ENCODE results near the gene PHACTR3. TPM values are rescaled to one million over a fixed set of nuclear protein-coding genes. Genes with fewer than 3 reads are reported as not detected.

PHACTR3 gene
- total RNA-seq, 1 donor from 2014 or later, result 8.7 TPM

DNA sequence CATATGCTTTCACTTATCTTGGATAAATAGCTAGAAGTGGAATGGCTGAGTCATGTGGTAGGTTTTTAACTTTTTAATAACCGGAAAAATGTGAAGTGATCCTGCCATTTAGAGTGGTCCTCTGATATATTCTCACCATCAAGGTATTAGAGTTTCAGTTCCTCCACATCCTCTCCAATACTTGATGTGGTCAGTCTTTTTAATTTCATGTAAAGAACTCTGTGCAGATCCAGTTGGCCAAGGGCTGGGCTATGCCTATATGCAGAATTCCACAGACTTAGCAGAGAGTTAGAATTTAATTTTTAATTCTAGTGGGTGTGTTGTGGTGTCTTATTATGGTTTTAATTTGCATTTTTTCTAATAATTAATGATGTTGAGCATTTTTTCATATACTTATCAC is 188.0 kb downstream of the PHACTR3 start:
- Mint-ChIP-seq H3K4me1 (ENCODE audit: unreplicated experiment) (no peaks in the 10 kb centered on the region), H3K9me3 (ENCODE audit: unreplicated experiment) (no peaks in the 10 kb centered on the region), H3K4me3 (ENCODE audit: unreplicated experiment) (no peak overlapping the region), H3K27ac (ENCODE audit: unreplicated experiment) (no peak overlapping the region), H3K27me3 (ENCODE audit: unreplicated experiment) (no peaks in the 10 kb centered on the region), H3K36me3 (ENCODE audit: low read depth, unreplicated experiment) (peaks cover 8% of the 10 kb centered on the region)
- TF ChIP-seq, protein P1, sequence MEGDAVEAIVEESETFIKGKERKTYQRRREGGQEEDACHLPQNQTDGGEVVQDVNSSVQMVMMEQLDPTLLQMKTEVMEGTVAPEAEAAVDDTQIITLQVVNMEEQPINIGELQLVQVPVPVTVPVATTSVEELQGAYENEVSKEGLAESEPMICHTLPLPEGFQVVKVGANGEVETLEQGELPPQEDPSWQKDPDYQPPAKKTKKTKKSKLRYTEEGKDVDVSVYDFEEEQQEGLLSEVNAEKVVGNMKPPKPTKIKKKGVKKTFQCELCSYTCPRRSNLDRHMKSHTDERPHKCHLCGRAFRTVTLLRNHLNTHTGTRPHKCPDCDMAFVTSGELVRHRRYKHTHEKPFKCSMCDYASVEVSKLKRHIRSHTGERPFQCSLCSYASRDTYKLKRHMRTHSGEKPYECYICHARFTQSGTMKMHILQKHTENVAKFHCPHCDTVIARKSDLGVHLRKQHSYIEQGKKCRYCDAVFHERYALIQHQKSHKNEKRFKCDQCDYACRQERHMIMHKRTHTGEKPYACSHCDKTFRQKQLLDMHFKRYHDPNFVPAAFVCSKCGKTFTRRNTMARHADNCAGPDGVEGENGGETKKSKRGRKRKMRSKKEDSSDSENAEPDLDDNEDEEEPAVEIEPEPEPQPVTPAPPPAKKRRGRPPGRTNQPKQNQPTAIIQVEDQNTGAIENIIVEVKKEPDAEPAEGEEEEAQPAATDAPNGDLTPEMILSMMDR (IDR thresholded peaks at IDR 0.05; ENCODE audit: unreplicated experiment), result no peak
- DNase-seq (ENCODE audit: low spot score), result no peak

DNA sequence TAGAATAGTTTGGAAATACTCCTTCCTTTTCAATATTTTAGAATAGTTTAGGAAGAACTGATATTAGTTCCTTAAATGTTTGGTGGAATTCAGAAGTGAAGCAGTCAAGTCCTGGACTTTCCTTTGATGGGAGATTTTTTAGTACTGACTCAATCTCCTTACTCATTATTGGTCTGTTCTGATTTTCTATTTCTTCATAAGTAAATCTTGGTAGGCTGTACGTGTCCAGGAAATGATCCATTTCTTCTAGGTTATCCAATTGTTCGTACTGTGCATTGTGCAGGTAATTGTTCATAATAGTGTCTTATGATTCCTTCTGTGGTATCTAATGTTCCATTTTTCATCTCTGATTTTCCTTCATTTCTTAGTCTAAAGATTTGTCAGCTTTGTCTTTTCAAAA is 190.2 kb downstream of the PHACTR3 start:
- Mint-ChIP-seq H3K4me1 (ENCODE audit: unreplicated experiment) (no peaks in the 10 kb centered on the region), H3K9me3 (ENCODE audit: unreplicated experiment) (no peaks in the 10 kb centered on the region), H3K36me3 (ENCODE audit: low read depth, unreplicated experiment) (peaks cover 4% of the 10 kb centered on the region), H3K27ac (ENCODE audit: unreplicated experiment) (no peak overlapping the region), H3K4me3 (ENCODE audit: unreplicated experiment) (no peak overlapping the region), H3K27me3 (ENCODE audit: unreplicated experiment) (no peaks in the 10 kb centered on the region)
- TF ChIP-seq, protein P1 (IDR thresholded peaks at IDR 0.05; ENCODE audit: unreplicated experiment), result no peak
- DNase-seq (ENCODE audit: low spot score), result no peak

DNA sequence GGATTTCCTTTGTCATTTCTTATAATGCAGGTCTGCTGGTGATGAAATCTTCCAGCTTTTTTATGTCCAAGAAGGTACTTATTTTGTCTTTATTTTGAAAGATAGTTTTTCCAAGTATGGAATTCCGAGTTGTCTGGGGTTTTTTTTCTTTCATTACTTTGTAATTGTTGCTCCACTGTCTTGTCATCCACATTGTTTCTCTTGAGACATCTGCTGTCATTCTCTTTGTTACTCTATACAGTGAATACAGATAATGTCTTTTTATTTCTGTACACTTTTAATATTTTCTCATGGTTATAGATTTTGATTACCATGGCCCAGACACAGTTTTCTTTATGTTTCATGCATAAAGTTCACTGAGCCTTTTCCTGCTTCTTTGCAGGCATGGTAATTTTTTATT is 196.0 kb downstream of the PHACTR3 start:
- Mint-ChIP-seq H3K36me3 (ENCODE audit: low read depth, unreplicated experiment) (peaks cover 4% of the 10 kb centered on the region), H3K4me3 (ENCODE audit: unreplicated experiment) (no peak overlapping the region), H3K9me3 (ENCODE audit: unreplicated experiment) (peaks cover 3% of the 10 kb centered on the region), H3K27me3 (ENCODE audit: unreplicated experiment) (peaks cover 2% of the 10 kb centered on the region), H3K4me1 (ENCODE audit: unreplicated experiment) (peaks cover 4% of the 10 kb centered on the region), H3K27ac (ENCODE audit: unreplicated experiment) (no peak overlapping the region)
- no peak for DNase-seq (ENCODE audit: low spot score)
- TF ChIP-seq, protein P1 (IDR thresholded peaks at IDR 0.05; ENCODE audit: unreplicated experiment), result no peak

DNA sequence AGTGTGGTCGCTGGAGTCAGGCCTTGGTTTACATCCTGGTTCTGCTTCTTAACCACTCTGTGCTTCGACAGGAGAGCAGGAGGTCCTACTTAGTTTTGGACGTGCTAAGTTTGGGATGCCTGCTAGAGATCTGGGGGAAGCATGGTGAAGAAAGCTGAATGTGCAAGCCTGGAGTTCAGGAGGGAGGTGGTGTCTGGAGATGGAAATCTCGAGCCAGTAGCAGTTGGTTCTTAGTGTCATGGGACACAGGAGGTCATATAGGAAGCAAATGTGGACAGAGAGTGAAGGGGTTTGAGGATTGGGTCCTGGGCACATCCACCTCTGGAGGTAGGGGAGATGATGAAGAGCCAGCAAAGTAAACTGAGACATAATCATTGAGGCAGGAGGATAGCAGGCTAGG is 197.7 kb downstream of the PHACTR3 start:
- H3K36me3 Mint-ChIP-seq (ENCODE audit: low read depth, unreplicated experiment), result peaks cover 4% of the 10 kb centered on the region
- H3K27ac Mint-ChIP-seq (ENCODE audit: unreplicated experiment), result no peak overlapping the region
- H3K4me1 Mint-ChIP-seq (ENCODE audit: unreplicated experiment), result peaks cover 4% of the 10 kb centered on the region
- TF ChIP-seq, protein P1 (IDR thresholded peaks at IDR 0.05; ENCODE audit: unreplicated experiment), result no peak
- H3K27me3 Mint-ChIP-seq (ENCODE audit: unreplicated experiment), result peaks cover 2% of the 10 kb centered on the region
- no peak for DNase-seq (ENCODE audit: low spot score)
- H3K4me3 Mint-ChIP-seq (ENCODE audit: unreplicated experiment), result peak overlapping the region; percentile 4
- H3K9me3 Mint-ChIP-seq (ENCODE audit: unreplicated experiment), result peaks cover 3% of the 10 kb centered on the region

DNA sequence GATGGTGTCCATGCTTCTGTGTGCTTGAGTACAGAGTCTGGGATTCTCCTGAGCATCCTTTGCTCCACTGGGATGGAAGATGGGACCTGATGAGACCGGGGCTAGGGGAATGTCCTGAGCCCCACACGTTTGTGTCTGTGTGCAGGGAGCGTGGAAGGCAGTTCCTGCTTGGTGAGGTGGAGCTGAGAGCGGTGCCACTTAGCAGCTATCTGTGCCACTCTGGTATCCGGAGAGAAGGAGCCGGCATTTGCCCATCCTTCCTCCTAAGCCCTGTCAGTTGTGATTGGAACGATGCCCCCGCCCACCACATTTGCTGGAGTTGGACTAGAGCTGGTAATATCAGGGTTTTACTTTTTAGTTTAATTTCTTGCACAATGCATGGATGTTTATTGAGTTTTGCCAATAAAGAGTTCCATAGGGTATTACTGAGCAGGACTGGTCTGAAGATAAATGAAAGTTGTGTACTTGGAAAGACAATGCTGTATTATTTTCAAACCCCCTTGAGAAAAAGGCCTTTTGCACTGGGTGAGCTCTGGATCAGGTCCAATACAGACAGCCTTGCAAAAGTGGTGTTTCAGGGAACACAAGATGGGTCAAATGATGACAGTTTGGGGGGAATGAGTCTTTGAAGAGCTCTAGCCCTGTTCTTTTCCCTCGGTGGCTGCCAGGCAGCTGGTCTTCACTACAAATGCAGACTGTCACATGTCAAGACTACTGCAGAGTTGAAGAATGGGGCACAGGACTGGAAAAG is 198.3 kb downstream of the PHACTR3 start:
- peaks cover 4% of the 10 kb centered on the region for H3K4me1 Mint-ChIP-seq (ENCODE audit: unreplicated experiment)
- H3K4me3 Mint-ChIP-seq (ENCODE audit: unreplicated experiment), result no peak overlapping the region
- TF ChIP-seq, protein P1 (IDR thresholded peaks at IDR 0.05; ENCODE audit: unreplicated experiment), result no peak
- no peak for DNase-seq (ENCODE audit: low spot score)
- H3K27me3 Mint-ChIP-seq (ENCODE audit: unreplicated experiment), result peaks cover 2% of the 10 kb centered on the region
- H3K27ac Mint-ChIP-seq (ENCODE audit: unreplicated experiment), result no peak overlapping the region
- peaks cover 4% of the 10 kb centered on the region for H3K36me3 Mint-ChIP-seq (ENCODE audit: low read depth, unreplicated experiment)
- peaks cover 3% of the 10 kb centered on the region for H3K9me3 Mint-ChIP-seq (ENCODE audit: unreplicated experiment)
